ENCODE measurements around the gene TBC1D22B.

TBC1D22B gene

DNA sequence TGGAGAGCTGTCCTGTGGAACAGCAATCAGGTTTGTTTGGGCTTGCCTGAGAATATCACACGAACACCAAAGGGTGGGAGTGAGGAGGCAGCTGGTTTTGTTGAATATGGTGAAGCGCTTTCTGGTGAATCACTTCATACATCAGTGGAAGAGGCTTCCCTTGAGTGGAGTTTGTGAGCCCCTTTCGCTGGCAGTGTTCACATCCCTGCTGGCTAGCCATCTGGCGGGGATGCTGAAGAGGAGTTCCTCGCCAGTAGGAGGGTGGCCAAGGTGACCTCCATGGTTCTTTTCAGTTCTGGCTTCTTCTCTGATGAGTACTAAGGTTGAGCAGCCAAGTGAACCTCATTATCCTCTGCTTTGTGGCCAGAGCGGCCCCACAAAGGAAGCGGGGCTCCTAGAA, 58.5 kb downstream of the TBC1D22B start:
- TF ChIP-seq, protein P1, sequence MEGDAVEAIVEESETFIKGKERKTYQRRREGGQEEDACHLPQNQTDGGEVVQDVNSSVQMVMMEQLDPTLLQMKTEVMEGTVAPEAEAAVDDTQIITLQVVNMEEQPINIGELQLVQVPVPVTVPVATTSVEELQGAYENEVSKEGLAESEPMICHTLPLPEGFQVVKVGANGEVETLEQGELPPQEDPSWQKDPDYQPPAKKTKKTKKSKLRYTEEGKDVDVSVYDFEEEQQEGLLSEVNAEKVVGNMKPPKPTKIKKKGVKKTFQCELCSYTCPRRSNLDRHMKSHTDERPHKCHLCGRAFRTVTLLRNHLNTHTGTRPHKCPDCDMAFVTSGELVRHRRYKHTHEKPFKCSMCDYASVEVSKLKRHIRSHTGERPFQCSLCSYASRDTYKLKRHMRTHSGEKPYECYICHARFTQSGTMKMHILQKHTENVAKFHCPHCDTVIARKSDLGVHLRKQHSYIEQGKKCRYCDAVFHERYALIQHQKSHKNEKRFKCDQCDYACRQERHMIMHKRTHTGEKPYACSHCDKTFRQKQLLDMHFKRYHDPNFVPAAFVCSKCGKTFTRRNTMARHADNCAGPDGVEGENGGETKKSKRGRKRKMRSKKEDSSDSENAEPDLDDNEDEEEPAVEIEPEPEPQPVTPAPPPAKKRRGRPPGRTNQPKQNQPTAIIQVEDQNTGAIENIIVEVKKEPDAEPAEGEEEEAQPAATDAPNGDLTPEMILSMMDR (IDR thresholded peaks at IDR 0.05; ENCODE audit: borderline replicate concordance, control extremely low read depth, extremely low read depth, insufficient read depth, missing control alignments), result no peak

DNA sequence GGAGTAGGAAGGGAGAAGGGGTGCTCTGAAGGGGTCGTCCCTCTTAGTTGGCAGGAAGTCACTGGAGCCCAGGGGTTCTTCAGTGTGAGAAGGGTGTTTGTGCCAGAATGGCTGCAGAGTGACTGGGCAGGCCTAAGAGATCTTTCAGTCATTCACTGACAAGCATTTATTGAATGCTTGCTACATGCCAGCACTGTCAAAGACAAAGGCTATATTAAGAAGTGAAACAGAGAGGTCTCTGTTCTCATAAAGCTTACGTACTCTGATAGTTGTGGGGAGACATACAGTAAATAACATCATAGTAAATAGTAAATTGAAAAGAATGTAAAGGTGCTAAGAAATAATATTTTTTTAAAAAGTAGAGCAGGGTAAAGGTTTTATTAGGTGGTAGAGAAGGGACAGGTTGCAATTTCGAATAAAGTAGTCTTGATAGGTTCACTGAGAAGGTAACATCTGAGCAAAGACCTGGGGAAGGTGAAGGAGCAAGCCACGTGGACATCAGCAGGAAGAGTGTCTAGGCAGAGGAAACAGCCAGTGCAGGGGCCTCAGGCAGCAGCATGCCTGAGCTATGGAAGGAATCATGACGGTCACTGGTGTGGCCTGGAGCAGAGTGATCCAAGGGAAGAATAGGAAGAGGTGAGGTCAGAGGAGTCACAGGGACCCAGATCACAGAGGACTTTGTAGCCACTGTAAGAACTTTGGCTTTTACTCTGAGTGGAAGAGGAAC, 59.9 kb downstream of the TBC1D22B start:
- DNase-seq (ENCODE audit: low spot score), result no peak
- TF ChIP-seq, protein P1 (IDR thresholded peaks at IDR 0.05; ENCODE audit: borderline replicate concordance, control extremely low read depth, extremely low read depth, insufficient read depth, missing control alignments), result no peak
- in situ Hi-C loops (cut with MboI; ENCODE audit: low sequenced_read_pairs, unreplicated experiment), result no loop called here

More for the DNA sequence above, 58.5 kb downstream of the TBC1D22B start:
- in situ Hi-C loops (cut with MboI; ENCODE audit: low sequenced_read_pairs, unreplicated experiment), result no loop called here
- DNase-seq (ENCODE audit: low spot score), result no peak

DNA sequence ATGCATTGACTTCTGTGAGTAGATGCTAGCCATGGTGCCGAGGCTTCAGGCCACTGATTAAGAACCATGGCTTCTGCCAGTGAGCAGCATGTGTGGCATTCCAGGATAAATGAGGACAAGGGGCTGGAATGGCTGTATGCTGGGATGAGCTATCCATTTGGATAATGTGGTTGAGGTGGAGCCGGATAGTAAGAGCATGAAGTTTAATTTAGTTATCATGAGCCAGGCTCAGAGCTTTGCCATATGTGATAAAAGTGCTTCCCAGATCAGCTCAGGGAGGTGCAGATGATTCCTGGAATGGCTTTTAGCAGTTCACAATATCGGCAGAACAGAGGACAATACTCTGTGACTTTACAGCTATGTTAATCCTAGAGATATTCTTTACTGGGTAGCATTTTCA, 61.6 kb downstream of the TBC1D22B start:
- in situ Hi-C loops (cut with MboI; ENCODE audit: low sequenced_read_pairs, unreplicated experiment), result no loop called here
- no peak for DNase-seq (ENCODE audit: low spot score)
- TF ChIP-seq, protein P1 (IDR thresholded peaks at IDR 0.05; ENCODE audit: borderline replicate concordance, control extremely low read depth, extremely low read depth, insufficient read depth, missing control alignments), result no peak

DNA sequence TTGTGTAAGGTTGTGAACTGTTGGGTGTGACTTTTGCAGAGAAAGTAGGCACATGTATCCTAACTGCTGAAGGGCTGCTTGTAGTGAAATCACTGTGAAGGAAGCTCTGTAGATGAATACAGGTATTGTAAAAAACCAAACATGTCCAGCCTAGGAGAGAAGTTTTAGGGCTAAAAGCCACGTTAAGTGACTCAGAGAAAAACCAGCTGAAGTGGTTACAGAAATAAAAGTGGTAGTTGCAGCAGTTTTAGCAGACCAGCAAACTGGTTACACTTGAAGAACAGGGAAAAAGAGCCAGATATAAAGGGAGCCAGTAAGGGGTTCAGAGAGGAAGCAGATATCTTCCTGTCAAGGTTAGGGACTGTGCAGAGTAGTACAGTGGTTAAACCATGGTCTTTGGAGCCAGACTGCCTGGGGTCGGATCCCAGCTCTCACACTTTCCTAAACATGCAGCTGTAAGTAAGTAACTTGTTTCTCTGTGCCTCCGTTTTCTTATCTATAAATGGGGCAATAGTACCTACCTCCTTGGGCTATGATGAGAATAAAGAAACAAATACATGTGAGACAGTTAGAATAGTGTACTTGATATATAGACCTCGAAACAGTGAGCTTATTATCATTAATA, 62.4 kb downstream of the TBC1D22B start:
- TF ChIP-seq, protein P1 (IDR thresholded peaks at IDR 0.05; ENCODE audit: borderline replicate concordance, control extremely low read depth, extremely low read depth, insufficient read depth, missing control alignments), result no peak
- no peak for DNase-seq (ENCODE audit: low spot score)
- in situ Hi-C loops (cut with MboI; ENCODE audit: low sequenced_read_pairs, unreplicated experiment), result no loop called here

DNA sequence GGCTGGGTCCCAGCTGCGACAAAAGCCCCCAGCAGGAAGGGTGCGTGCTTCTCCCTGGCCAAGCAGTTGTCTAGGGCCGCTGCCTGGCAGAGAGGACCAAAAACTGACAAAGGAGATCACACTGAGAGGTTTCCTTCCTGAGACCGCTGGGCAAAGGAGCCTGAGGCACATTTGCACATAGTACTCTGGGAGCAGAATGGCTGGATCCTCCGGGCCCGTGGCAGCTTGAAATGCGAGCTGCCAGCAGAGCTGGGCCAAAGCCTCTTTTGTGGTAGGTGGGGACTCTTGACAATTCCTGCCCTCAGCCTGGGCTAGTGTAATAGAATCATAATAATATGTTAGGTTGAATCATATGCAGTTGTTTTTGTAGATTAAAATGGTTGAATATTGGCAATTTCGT, 63.1 kb downstream of the TBC1D22B start:
- no peak for DNase-seq (ENCODE audit: low spot score)
- in situ Hi-C loops (cut with MboI; ENCODE audit: low sequenced_read_pairs, unreplicated experiment), result no loop called here
- TF ChIP-seq, protein P1 (IDR thresholded peaks at IDR 0.05; ENCODE audit: borderline replicate concordance, control extremely low read depth, extremely low read depth, insufficient read depth, missing control alignments), result no peak

DNA sequence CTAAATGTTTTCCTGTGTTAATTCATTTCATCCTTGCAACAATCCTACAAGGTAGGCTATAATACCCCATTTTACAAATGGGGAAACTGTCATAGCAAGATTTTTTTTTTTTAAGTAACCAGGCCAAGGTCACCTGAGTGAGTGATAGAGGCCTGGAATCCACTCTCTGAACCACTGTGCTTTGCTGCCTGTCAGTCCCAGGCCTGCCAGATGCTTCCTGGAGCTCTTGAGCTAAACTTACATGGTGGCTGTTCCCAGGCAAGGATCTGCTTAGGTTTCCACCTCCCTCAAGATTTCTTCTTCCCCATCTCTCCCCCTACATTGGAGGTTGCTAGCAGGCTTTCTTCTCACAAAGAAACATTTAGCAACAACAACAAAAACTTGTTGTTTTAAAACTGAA, 63.5 kb downstream of the TBC1D22B start:
- TF ChIP-seq, protein P1 (IDR thresholded peaks at IDR 0.05; ENCODE audit: borderline replicate concordance, control extremely low read depth, extremely low read depth, insufficient read depth, missing control alignments), result no peak
- in situ Hi-C loops (cut with MboI; ENCODE audit: low sequenced_read_pairs, unreplicated experiment), result no loop called here
- no peak for DNase-seq (ENCODE audit: low spot score)
